Epidermal melanocyte (primary cell): ENCODE measurements around the gene ATP13A4.
A peak's percentile ranks its signal among the peaks of the same experiment; 100 is the strongest.

Experiments used
- DNase-seq: peaks from one replicate; pipeline ENCODE4 v3.0.0; 2011; ENCODE audit warnings: low spot score; ENCODE audit not compliant: insufficient read length

ATP13A4 gene, protein sequence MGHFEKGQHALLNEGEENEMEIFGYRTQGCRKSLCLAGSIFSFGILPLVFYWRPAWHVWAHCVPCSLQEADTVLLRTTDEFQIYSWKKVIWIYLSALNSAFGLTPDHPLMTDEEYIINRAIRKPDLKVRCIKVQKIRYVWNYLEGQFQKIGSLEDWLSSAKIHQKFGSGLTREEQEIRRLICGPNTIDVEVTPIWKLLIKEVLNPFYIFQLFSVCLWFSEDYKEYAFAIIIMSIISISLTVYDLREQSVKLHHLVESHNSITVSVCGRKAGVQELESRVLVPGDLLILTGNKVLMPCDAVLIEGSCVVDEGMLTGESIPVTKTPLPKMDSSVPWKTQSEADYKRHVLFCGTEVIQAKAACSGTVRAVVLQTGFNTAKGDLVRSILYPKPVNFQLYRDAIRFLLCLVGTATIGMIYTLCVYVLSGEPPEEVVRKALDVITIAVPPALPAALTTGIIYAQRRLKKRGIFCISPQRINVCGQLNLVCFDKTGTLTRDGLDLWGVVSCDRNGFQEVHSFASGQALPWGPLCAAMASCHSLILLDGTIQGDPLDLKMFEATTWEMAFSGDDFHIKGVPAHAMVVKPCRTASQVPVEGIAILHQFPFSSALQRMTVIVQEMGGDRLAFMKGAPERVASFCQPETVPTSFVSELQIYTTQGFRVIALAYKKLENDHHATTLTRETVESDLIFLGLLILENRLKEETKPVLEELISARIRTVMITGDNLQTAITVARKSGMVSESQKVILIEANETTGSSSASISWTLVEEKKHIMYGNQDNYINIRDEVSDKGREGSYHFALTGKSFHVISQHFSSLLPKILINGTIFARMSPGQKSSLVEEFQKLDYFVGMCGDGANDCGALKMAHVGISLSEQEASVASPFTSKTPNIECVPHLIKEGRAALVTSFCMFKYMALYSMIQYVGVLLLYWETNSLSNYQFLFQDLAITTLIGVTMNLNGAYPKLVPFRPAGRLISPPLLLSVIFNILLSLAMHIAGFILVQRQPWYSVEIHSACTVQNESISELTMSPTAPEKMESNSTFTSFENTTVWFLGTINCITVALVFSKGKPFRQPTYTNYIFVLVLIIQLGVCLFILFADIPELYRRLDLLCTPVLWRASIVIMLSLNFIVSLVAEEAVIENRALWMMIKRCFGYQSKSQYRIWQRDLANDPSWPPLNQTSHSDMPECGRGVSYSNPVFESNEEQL

DNA sequence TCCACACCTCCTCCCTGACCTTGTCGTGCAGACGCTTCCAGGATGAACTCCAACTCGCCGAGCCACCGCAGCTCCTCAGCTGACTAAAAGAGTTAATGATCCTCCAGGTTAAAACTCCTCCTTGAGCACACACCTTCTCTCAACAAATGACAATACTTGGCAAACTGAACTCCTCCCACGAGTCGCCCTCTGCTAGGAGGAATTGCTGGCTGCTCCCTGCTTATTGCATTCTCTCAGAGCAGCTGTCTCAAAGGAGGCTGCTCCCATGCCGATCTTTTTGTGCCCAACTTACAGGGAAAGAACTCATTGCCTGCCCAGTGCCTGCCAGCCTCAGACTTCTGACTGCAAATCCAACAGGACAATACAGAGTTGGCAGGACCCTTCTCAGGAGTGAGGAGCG is at the start of gene ATP13A4:
Gene ATP13A4, minus strand, starts transcription at position 85 of the 400 bp plus-strand sequence. CDS start 96 bp downstream, outside the sequence.
- DNase-seq, result no peak

DNA sequence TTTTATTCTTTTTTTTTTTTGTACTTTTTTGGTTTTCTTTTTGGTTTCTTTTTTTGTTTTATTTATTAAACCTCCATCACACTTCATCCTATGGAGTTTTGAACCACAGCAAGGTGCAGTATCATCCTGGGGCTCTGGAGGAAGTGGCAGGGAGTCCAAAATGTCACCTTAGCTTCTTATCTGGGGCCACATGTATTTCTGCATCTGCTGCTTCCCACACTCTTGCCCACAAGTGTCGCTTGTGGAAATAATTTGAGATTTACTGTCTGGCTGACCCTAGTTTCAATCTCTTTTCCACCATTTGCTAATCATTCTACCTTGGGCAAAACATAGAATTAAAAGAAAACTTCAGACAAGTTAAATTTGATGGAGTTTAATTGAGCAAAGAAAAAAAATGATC is 44.7 kb upstream of the ATP13A4 start:
- DNase-seq, result no peak

DNA sequence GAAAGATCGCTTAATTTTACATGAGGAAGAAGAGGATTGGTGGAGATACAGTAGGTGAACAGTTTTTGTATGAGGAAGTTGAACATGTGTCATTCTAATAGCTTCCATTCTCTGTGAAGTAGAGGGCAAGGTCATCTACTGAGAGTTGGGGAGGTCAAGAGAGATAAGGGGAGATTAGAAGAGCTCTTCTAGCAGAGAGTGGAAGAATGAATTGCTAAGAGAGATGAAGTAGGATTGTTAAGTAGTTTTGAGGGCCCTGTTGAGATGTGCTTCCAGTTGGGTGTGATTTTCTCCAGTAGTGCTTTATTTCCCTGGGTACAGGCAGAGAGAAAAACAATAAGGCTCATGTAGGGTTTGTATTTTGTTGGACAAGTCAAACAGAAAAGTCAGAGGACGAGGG is 43.5 kb upstream of the ATP13A4 start:
- DNase-seq, result no peak

DNA sequence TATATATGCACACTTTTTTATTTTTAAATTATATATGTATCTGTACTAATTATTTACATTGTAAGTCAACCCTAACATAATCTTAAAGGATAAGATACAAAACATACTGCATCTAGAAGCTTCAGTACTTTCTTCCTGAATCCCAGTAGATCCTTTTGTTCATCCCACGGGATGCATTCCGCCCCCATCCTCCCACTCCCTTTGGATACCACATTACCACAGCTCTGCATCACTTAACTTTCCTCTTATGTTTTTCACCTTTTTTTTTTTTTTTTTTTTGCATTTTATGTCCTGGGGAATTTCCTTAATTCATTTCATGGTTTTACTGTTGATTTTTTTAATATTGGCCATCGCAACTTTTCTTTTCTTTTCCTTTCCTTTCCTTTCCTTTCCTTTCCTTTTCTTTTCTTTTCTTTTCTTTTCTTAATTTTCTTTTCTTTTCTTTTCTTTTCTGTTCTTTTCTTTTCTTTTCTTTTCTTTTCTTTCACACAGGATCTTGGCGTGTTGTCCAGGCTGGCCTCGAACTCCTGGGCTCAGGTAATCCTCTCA is 41.3 kb upstream of the ATP13A4 start:
- no peak for DNase-seq

DNA sequence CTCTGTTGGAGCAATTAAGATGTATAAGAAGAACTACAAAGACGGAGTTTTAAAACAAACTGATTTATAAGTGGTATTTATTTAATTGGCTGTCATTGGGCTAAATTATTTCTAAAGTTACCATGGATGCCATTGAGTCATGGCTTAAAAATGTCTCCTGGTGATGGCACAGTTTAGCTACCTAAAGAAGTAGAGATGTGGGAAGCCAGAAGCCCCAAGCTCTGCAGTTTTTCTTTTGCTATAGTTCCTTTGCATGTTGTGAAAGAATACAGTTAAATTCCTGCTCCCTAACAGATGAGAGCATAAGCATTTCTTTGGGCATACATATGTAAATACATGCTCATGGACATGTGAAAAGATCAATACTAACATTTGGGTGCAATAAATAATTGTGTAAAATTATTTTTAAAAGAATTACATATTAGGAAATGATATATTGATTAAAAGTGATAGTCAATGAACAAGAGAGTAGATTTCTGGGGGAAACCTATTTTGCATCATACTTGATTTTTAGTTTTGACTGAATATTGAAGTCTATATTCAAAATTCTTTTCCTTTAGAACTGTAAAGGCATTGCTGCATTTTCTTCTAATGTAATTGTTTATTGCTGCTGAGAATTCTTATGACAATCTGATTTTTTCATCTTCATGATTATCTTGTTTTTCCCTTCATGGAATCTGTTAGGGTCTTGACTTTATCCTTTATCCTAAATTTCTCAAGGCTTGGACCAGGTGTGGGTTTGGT is 40.4 kb upstream of the ATP13A4 start:
- DNase-seq, result no peak

DNA sequence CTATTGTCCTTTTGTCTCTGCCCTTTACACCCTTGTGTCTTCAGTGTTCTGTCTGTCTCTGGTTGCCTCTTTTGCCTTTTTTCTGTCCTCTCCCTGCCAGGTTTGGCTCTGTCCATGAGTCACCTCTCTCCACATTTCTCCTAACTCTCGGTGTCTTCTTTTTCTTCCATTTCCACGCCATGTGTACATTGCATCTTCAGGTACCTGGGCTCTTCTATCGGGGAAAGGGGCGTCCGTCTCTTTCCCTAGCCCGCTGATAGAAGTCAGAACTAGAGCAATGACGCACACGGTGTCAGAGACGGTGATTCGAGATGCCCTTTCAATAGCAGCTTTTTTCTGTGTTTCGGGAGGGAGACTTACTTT is 39.0 kb upstream of the ATP13A4 start:
- no peak for DNase-seq

DNA sequence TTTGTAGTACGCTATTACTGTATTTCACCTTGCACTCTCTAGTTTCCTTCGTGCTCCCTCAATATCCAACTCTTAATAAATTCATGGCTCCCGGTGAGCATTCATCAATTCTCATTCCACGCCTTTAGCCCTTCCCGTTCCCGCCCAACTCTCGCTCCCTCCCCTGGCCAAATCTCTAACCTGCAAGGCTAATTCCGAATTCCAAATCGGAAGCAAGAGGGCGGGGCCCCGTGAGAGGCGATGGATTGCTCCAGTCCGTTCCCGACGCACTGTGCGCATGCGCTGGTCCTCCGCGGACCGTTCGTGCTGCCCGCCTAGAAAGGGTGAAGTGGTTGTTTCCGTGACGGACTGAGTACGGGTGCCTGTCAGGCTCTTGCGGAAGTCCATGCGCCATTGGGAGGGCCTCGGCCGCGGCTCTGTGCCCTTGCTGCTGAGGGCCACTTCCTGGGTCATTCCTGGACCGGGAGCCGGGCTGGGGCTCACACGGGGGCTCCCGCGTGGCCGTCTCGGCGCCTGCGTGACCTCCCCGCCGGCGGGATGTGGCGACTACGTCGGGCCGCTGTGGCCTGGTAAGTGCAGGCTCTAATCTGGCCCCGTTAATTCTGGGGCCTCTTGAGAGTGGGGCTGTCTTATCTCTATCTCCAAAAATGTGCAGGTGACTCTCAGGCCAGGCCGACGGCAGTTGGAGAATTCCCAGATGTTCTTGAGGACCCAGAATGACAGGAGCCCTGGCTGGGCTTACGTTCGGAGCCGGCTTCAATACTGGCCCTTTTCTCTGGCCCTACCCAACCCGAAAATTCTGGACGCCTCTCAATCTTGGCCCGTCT is 38.4 kb upstream of the ATP13A4 start, which contains the start of gene OPA1:
Gene OPA1, plus strand, starts transcription at position 368 of the 827 bp plus-strand sequence. Its CDS starts 170 bp downstream, at position 538.
- peak; percentile 94 for DNase-seq

DNA sequence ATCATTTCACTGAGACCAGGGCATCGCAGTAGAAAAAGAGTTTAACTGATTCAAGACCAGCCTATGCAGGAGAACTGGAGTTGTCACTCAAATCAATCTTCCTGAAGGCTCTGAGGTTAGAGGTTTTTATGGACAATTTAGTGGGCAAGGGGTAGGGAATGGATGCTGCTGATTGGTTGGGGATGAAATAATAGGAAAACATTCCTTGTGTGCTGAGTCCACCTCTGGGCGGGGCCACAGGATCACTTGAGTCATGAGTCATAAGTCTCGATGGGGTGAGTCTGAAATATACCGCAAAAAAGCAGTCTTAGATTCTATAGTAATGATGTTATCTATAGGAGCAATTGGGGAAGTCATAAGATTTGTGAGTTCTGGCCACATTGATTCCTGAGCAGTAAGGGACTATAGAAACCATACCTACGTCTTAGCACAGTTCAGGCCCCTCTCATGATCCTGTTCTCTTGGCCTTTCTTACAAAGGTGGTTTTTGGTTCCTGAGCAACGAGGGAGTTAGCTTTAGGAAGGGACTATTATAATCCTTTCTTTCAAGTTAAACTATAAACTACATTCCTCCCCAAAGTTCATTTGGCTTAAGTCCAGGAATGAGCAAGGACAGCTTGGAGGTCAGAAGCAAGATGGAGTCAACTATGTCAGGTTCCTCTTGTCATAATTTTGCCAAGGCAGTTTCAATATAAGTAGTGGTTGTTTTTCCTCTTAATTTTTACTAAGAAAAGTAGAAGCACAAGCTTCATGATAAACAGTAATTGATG is 35.6 kb upstream of the ATP13A4 start:
- no peak for DNase-seq

DNA sequence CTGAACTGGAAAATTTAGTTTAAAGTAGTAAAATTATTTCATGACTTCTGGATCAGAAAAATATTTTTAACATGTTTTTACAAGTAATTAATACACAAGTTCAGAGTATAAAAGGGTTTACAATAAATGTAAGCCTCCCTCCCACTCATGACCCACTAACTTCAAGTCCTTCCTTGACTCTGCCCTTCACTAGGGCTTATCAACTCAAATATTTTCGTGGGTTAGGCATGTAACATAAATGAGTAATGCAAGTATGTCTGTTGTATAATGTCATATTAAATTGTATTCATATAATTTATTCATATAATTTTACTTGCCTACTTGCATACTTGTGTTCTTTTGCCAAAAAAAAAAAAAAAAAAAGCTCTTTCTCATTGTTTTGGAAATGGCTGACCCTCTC is 34.9 kb upstream of the ATP13A4 start:
- no peak for DNase-seq

DNA sequence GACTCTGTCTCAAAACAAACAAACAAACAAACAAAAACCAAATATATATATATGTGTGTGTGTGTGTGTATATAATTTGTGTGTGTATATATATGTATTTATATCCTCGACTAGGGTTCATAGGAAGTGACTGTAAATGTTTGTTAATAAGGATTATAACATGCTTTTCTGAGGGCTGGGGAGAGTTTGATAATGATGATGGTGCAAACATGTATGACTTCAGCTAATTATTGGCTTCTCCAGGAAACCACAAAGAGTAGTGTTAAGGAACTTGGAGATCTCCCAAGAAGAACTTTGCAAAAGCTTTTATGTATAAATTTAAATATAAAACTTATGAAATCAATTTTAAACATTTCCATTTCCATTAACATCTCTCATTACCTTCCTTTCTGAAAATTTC is 34.4 kb upstream of the ATP13A4 start:
- DNase-seq, result no peak

DNA sequence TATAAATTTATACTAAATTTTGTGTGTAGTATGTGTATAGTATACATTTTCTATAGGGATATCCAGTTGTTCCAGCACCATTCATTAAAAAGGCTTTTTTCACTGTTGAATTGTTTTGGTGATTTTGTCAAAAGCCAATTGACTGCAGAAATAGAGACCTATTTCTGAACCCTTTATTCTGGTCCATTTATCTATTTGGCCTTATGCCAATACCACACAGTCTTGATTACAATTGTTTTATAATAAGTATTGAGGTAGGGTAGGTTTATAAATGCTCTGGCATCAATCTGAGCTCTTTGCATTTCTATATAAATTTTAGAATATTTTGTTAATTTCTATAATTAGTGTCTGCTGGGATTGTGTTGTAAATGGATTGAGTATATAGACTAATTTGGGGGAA is 31.8 kb upstream of the ATP13A4 start:
- no peak for DNase-seq

DNA sequence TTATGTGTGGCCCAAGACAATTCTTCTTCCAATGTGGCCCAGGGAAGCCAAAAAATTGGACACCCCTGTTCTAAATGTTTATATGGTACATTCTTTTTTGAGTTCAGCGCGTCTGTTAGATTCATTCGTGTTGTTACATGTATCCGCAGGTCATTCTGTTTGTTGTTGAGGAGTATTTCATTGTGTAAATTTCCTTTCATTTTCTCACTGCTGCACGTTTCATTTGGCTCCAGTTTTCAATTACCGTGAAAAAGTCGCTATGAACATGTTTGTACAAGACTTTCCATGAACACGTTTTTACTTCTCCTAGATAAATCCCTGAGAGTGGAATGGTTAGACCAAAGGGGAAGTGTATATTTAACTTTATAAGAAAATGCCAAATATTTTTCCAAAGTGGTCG is 30.8 kb upstream of the ATP13A4 start:
- DNase-seq, result no peak

DNA sequence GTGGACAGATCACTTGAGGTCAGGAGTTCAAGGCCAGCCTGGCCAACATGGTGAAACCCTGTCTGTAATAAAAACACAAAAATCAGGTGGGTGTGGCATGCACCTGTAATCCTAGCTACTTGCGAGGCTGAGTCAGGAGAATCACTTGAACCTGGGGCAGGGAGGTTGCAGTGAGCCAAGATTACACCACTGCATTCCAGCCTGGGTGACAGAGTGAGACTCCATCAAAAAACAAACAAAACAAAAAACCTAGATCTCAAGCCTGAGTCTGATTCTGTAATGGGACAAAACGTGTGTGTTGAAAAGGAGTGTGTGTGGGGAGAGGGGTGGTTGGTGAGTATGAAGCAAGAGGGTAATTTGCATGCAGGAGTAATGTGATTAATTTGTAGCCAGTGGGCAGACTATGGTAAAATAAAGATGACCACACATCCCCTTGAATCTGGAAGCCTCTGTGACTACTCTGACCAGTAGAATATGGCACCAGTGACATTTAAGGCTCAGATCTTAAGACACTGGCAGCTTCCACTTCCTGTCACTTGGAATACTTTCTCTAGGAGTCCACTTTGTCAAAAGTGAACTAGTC is 19.9 kb upstream of the ATP13A4 start:
- DNase-seq, result no peak

DNA sequence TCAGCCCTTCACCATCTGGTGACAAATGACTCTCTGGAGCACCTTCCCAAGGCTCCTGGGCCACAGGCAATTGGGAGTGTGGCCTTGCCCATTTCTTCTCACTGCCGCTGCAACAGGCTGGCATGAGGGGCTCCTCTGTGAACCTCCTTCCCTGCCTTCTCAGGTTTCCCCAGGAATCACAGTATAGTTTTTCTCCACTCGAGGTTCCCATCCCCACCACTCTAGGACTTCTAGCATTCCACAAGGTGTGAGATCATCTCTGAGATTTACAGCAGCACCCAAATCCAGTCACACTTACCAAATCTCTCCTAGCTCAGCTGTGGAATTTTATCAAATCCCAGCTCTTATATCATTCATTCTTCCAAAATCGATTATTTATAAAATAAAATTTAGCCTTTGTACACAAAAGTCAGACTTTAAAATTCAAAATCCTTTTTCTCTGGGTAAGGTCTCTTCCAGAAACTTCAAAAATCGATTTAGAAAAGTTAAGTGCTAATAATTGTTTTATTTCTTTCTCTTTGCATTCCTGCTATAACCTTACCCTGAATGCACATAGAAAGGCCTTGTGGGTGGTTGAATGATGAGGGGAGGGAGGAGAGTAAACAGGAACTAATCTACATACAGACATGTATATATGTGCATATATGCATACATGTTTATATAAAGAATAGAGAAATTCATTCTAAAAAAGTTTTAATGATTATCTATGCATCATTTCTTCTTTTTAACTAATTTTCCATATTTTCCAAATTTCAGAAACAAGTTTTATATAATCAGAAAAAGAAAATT is 18.9 kb upstream of the ATP13A4 start:
- DNase-seq, result no peak

DNA sequence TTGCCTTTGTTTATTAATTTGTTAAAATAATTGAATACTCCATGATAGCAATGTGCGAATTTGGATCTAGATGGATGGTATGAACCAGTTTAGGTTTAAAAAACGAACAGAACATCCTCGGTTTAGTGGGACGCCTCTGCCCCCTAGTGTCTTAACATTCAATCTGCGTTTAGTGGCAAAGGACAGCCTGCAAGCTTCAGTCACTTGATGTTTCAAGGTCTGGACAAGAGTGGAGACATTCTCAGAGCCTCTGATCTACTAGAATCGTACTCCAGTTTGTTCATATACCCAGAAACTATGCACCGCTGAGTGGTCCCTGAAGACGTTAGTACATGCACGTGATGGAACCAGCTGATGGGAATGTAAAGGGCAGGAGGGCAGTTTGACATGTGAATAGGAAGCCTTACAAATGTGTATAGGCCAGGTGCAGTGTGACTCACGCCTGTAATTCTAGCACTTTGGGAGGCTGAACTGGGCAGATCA is 17.8 kb upstream of the ATP13A4 start:
- no peak for DNase-seq

DNA sequence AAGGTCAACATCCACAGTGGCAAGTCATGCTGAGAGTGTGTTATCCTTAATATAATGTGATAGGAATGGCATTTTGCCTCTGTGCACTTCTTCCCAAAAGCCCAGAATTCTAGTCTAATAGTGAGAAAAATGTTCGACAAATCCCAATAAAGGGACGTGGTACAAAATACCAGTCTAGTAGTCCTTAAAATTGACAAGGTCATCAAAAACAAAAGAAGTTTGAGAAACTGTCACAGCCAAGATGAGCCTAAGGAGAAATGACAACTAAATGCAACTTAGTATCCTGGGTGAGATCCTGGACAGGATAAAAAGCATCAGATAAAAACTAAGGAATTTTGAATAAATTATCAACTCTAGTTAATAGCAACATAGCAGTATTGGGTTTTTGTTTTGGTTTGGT is 14.4 kb upstream of the ATP13A4 start:
- no peak for DNase-seq

DNA sequence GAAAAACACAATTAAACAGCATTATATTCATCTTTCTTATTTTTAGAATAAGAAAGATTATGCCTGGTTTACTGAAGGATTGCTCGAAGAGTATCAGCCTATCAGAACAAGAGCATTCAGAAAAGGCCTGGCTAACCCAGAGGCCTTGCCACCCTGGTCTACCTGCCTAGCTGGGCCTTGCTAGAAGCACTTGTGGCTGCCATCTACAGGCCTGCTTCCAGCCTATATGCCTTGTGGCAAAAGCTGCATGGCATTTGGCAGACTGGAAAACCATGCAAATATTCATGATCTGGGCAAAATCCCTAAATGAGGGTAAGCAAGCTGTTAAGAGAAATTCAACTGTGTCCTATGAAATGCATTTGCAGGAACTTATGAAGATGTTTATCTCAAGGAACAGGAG is 9.3 kb upstream of the ATP13A4 start:
- DNase-seq, result no peak

DNA sequence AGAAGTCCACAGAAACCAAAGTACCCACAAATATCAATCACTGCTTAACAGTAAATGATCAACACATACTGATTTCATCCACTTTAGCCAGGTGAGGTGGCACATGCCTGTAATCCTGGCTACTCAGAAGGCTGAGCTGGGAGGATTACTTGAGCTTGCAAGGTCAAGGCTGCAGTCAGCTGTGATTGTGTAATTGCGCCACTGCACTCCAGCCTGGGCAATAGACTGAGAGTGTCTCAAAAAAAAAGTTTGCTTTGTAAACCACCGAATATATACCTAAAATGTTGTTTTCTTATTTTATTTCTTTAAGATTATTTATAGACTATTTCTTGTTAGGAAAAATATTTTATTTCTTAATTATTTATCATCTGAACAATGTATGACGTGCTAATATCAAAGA is 8.7 kb upstream of the ATP13A4 start:
- DNase-seq, result no peak
